NCI-H2029 treated with DMSO at 0.1 percent for 48 hours (cell line): ENCODE measurements around the gene COMMD2.

ENCODE experiments used
- DNase-seq: peaks from one replicate; lab custom pipeline; 2025; lab: John Stamatoyannopoulos, UW

Gene COMMD2

GRCh38 chr3:149763565-149764195 is 11.4 kb upstream of the COMMD2 start:
- no peak for DNase-seq

DNA sequence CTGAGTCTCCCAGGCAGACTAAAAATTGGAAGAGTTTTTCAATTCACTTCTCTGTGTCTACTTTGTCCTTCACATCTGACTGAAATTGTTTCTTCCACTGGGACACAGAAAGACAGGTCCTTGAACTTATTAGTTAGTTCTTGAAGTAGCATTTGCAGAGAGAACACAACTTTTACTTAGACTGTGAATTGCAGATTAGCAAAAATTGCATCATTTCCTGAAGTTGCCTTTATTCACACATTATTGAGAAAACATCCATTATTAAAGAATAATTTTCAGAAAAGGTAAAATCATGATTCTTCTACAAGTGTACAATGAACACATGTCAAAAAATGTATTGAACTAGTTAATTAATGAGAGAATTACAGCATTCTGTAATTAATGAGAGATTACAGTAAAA is 1.4 kb upstream of the COMMD2 start:
- no peak for DNase-seq

DNA sequence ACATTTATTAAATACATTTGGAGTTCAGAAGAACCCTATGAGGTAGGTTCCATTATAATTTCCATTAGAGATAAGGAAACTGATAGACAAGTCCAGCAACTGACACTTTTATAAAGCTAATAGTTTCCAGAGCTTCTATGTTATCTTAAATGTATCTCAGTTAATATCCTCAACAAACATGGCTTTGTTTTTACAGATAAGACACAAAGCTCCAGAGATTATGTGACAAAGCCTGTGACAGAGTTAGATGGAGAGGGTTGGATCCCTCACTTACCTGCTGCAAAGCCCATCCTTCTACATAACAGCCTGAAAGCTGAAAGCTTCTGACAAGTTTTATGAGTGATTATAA is 473 bp upstream of the COMMD2 start:
- DNase-seq = no peak

DNA sequence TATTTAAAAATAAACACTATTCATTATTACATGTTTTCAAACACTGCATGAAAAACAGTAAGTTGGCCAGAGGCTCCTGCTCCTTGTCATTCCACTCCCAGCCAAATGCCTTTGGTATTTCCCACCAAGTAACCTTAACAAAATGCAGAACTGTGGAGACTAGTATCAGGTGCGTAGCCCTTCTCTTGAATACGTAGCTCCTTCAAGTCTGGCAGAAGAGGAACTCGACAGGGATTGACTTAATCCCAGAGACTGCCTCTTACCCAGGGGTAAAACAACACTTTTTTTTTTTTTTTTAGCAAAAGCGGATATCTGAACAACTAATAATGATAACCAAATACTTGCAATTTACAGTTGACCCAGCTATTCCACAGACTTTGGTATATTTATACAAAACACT is 738 bp downstream of the COMMD2 start:
- DNase-seq = no peak

- no peak for DNase-seq
These were observed 7.7 kb downstream of the COMMD2 start for GRCh38 chr3:149744606-149745005.

- DNase-seq = no peak
These were observed 8.1 kb downstream of the COMMD2 start for GRCh38 chr3:149744151-149744550.

- no peak for DNase-seq
These were observed 12.9 kb downstream of the COMMD2 start for GRCh38 chr3:149739396-149739795.

- no peak for DNase-seq
These were observed 13.4 kb downstream of the COMMD2 start for GRCh38 chr3:149738876-149739275.

DNA sequence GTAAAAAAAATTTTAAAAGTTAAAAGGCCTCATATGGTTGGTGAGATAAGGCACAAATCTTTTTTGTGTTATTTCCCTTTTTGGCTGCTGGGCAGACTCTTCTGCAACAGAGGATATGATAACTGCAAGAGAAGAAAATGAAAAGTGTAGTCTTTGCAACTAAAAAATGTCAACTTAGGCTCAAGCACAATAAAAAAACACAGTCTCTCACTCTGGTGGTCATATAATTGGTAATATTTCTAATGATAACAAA is 15.4 kb downstream of the COMMD2 start:
- no peak for DNase-seq

GRCh38 chr3:149736175-149736952 is 15.9 kb downstream of the COMMD2 start:
- no peak for DNase-seq

DNA sequence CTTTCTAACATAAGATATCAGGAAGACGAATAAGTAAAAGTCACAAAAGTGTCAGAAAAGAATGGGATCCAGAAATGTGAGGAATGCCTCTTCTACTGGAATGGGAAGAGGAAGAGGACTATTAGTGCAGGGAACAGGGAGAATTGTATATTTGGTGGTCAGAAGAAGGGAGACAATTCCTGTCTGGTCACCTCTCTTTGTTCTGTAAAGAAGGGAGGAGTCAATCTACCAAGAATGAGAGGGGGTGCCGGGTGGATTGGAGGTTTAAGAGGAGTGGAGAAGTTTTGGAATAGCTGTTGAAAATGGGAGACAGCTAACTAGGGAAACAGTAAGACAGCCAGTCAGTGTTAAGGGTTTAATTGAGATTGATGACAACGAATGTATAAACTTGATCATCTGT is 20.1 kb downstream of the COMMD2 start:
- DNase-seq = no peak

GRCh38 chr3:149727656-149728055 is 24.6 kb downstream of the COMMD2 start:
- DNase-seq = no peak

DNA sequence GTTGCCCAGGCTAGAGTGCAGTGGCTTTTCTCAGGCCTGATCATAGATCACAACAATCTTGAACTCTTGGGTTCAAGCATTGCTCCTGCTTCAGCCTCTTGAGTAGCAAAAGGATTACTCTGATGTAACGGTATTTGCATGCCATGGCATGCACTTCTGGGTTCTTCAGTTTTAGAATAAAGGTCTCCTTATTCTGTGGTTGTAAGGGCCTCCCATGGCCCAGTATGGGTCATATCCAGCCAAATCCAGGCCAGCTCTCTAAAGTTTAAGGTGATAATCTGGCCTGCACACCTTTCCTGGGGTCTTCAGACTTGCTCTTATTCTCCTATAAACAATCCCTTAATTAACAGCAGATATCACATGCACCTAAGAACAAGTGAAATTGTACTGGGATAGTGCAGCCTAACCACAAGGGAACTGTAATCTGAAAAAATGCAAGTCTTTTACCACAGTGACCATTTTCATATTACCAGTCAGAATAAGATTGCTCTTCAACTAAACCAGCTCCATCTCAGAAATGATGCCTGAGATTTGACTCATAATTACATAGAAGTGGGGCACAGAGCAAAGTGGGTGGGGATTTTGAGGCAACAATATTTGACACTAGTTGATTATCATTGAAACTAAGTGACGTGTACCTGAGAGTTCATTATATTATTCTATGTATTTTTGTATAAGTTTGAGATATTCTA is 25.4 kb downstream of the COMMD2 start:
- DNase-seq = no peak

DNA sequence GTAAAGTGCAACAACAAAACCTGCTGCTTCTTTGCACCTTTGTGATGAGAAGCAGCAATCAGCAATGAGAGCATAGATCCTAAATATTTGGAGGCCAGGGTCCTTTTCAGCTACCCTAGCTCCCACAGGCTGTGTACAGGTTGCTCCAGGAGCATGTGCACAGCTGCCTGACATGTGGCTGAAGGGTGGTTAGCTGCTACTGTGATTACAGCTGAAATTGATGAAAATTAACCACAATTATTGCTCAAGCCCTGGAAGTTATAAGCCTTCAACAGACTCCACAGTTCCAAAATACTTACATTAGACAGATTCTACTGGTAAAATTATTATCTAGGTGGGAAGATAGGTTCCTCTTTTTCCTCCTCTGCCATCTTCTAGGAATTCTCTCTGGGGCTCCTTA is 28.5 kb downstream of the COMMD2 start:
- DNase-seq = no peak

GRCh38 chr3:149720918-149721317 is 31.4 kb downstream of the COMMD2 start:
- DNase-seq = no peak

DNA sequence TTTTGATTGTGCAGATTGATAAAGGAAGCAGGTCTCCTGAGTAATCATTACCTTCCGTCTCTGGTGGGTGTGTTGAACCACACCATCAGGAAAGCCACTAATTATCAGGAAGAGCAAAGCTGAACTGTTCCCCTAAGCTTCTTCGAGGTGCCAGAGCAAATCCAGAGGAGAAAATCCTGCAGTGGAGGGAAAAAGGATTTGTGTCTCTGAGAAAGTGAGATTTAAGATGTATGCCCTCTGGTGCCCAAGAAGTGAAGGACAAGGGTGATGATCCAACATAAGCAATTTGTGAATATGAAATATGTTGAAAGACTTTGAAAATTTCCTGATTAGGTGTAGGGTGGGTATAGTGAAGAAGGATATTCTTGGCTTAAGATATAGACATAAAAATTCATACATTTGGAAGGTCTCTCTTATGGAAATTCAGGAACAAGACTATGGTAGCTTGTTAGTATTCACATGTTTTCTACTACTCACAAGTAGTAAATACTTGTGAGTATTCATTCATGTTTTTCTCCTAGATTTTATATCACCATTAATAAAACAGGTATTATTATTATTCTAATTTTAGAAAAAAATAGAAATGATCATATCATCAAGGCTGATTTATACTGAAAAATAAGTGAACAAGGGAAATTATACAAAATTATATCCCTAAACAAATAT is 34.8 kb downstream of the COMMD2 start:
- peak; percentile 61 for DNase-seq

- DNase-seq = no peak
These were observed 35.3 kb downstream of the COMMD2 start for GRCh38 chr3:149716984-149717383.

GRCh38 chr3:149715247-149715646 is 37.0 kb downstream of the COMMD2 start:
- DNase-seq = no peak

DNA sequence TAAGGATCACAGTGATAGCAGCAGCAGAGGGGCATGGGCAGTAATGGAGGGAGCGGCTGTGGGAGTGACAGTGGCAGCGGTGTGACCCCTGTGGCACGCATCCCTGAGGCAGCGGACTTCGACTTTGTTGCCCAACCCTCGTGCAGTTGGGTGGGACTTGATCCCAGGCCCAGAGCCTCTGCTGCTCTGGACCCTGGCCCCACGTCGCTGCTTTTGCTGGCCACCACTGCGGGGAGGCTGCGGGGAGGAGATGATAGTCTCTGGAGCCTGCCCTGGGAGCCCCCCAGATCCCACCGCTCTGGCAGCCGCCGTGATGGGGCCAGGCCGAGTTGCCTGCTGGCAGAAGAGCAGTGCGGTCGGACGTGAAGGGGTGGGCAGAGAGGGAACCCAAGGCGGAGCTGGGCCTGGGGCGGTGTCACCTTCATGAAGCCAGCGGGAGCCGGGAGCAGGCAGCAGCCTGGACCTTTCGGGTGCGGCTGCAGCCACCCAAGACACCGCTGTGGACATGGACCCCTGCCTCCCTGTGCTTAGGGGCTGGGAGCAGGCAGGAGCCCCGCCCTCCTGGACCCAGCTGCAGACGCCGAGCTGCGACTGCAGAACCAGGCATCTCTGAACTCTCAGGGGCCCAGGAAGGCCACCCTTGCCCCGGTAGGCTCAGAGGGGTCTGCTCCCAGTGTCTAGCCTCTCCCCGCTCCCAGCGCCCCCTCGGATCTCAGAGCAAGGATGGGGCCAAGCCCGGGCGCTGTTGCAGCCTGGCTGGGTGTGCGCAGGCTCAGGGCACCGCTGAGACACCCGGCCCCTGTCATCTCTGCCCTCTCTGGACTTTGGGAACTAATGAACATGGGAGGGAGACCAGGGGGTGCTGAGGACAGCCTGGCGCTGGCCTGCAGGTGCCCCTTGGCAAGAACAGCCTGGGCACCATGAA is 38.3 kb downstream of the COMMD2 start:
- no peak for DNase-seq

DNA sequence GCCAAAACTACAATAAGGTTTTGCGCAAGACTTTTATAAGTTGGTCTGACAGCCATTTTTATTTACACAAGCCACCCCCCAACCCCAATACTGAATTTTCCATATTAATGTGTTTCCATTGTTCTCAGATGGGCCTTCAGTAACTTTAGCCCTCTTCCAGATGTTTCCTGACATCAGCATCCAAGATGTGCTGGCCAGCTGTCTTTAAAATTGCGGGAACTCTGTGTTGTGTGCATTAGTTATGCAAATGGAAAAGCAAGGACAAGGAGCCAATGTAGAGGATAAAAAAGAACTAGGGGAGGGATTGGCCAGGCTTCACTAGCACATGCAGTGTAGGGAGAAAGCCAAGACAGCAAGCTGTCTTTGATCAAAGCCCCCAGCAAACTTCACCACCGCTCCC is 45.4 kb downstream of the COMMD2 start:
- DNase-seq = no peak

- DNase-seq = no peak
These were observed 46.9 kb downstream of the COMMD2 start for GRCh38 chr3:149705416-149705815.

DNA sequence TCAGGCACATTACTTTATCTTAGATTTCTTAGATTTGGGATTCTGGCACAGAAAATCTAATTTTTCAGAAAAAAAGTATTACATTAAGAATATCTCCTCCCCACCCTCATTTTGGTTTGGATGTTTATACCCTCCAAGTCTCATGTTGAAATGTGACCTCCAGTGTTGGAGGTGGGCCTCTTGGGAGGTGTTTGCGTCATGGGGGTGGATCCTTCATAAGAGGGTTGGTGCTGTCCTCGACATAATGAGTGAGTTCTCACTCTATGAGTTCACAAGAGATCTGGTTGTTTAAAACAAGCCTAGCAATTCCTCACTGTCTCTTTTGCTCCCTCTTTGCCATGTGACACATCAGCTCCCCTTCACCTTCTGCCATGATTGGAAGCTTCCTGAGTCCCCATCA is 48.8 kb downstream of the COMMD2 start:
- no peak for DNase-seq
